ENCODE measurements around the gene RBM33. TPM values are rescaled to one million over a fixed set of nuclear protein-coding genes. Genes with fewer than 3 reads are reported as not detected.

Gene RBM33
- total RNA-seq, 4 donors from 2014 or later: 27.0 to 34.5 (median 32.6) TPM

GRCh38 chr7:155706376-155706775 is 61.9 kb downstream of the RBM33 start:
- WGBS: 90% methylated on average over 10 of the region's 10 CpGs
- intact Hi-C loops (cut with DNase I): no loop called here

DNA sequence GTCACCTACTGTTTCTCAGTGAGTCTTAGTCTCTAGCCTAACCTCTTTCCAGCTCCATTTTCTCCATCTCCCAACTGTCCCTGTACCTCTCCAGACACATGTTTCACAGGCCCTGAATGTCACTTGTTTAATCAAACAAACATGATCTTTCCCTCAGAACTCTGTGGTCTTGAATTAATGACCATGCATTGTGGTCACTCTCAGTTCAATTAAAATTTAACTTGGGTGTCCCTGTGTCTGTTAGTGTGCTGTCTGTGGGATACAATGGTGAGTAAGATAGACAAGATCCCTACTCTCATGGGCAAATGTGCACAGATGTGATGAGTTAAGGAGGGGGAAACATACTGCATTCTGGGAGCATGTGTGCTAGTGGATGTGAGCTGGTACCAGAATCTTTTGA is 65.0 kb downstream of the RBM33 start:
- intact Hi-C loops (cut with DNase I): no loop called here
- H3K27ac ChIP-seq (replicated peaks in 1 of 4): no peak overlapping the region
- no peak overlapping the region for H3K4me3 ChIP-seq
- DNase-seq (ENCODE audit: extremely low spot score): no peak
- H3K36me3 ChIP-seq: peaks cover 21 to 94% (median 71%) of the 10 kb centered on the region in 4 donors
- TF ChIP-seq CTCF (IDR thresholded peaks at IDR 0.05) (no peak), POLR2AphosphoS5 (IDR thresholded peaks at IDR 0.05) (no peak)
- H3K4me1 ChIP-seq: peaks cover 0 to 14% (median 3%) of the 10 kb centered on the region in 4 donors
- no peaks in the 10 kb centered on the region for H3K9me3 ChIP-seq
- no peaks in the 10 kb centered on the region for H3K27me3 ChIP-seq

More at GRCh38 chr7:155706376-155706775, 61.9 kb downstream of the RBM33 start:
- no peak for DNase-seq (ENCODE audit: extremely low spot score)
- no peaks in the 10 kb centered on the region for H3K27me3 ChIP-seq
- peaks cover 29 to 96% (median 70%) of the 10 kb centered on the region in 4 donors for H3K36me3 ChIP-seq
- no peak overlapping the region for H3K4me3 ChIP-seq
- no peaks in the 10 kb centered on the region for H3K9me3 ChIP-seq
- no peaks in the 10 kb centered on the region for H3K4me1 ChIP-seq
- TF ChIP-seq POLR2AphosphoS5 (IDR thresholded peaks at IDR 0.05): no peak
- TF ChIP-seq EP300 (IDR thresholded peaks at IDR 0.05): no peak
- TF ChIP-seq CTCF (IDR thresholded peaks at IDR 0.05): no peak
- no peak for TF ChIP-seq POLR2A (IDR thresholded peaks at IDR 0.05; ENCODE audit: low read depth)
- no peak overlapping the region for H3K27ac ChIP-seq (replicated peaks in 1 of 4)

DNA sequence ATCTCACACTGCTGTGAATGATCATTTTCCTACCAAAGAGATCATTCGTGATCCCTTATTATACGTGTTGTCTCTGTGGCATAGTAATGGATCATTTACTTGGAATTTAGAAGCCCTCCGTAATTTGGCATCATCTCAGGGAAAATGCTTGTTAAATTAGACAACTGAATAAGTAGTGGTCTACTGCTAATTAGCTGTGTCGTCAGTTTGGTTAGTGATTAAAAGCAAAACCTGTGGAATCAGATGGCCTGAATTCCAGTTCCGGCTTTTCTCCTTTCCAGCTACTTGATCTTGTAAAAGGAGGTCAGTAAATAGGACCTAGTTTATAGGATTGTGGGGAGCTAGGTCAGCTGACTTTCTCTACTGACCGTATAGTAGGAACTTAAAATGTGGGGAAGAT is 65.6 kb downstream of the RBM33 start:
- H3K4me3 ChIP-seq: no peak overlapping the region
- TF ChIP-seq POLR2A (IDR thresholded peaks at IDR 0.05; ENCODE audit: low read depth): no peak
- no peak for TF ChIP-seq POLR2AphosphoS5 (IDR thresholded peaks at IDR 0.05)
- no peak for TF ChIP-seq EP300 (IDR thresholded peaks at IDR 0.05)
- no peak for TF ChIP-seq CTCF (IDR thresholded peaks at IDR 0.05)
- H3K27ac ChIP-seq (replicated peaks in 1 of 4): no peak overlapping the region
- WGBS: 86% methylated on average over 6 of the region's 6 CpGs
- intact Hi-C loops (cut with DNase I): no loop called here
- H3K36me3 ChIP-seq: peaks cover 21 to 96% (median 76%) of the 10 kb centered on the region in 4 donors
- no peaks in the 10 kb centered on the region for H3K9me3 ChIP-seq
- no peaks in the 10 kb centered on the region for H3K27me3 ChIP-seq
- H3K4me1 ChIP-seq: peaks cover 0 to 14% (median 3%) of the 10 kb centered on the region in 4 donors
- no peak for DNase-seq (ENCODE audit: extremely low spot score)

GRCh38 chr7:155710530-155710929 is 66.1 kb downstream of the RBM33 start:
- Histone ChIP-seq H3K9me3 (no peaks in the 10 kb centered on the region), H3K4me1 (peaks cover 0 to 15% (median 6%) of the 10 kb centered on the region in 4 donors), H3K36me3 (peaks cover 21 to 97% (median 78%) of the 10 kb centered on the region in 4 donors), H3K4me3 (no peak overlapping the region), H3K27me3 (no peaks in the 10 kb centered on the region), H3K27ac (replicated peaks in 1 of 4) (no peak overlapping the region)
- intact Hi-C loops (cut with DNase I): no loop called here
- no peak for DNase-seq (ENCODE audit: extremely low spot score)
- TF ChIP-seq POLR2AphosphoS5 (IDR thresholded peaks at IDR 0.05) (no peak), EP300 (IDR thresholded peaks at IDR 0.05) (no peak), CTCF (IDR thresholded peaks at IDR 0.05) (no peak)
- 94% methylated on average over 1 of the region's 1 CpG for WGBS

GRCh38 chr7:155711081-155711480 is 66.6 kb downstream of the RBM33 start:
- no peak overlapping the region for H3K27ac ChIP-seq (replicated peaks in 1 of 4)
- intact Hi-C loops (cut with DNase I): no loop called here
- no peak for DNase-seq (ENCODE audit: extremely low spot score)
- no peaks in the 10 kb centered on the region for H3K27me3 ChIP-seq
- WGBS: 95% methylated on average over 16 of the region's 16 CpGs
- H3K36me3 ChIP-seq: peaks cover 21 to 93% (median 76%) of the 10 kb centered on the region in 4 donors
- H3K4me3 ChIP-seq: no peak overlapping the region
- TF ChIP-seq EP300 (IDR thresholded peaks at IDR 0.05) (no peak), CTCF (IDR thresholded peaks at IDR 0.05) (no peak), POLR2AphosphoS5 (IDR thresholded peaks at IDR 0.05) (no peak), POLR2A (IDR thresholded peaks at IDR 0.05; ENCODE audit: low read depth) (no peak)
- no peaks in the 10 kb centered on the region for H3K9me3 ChIP-seq
- peaks cover 0 to 17% (median 6%) of the 10 kb centered on the region in 4 donors for H3K4me1 ChIP-seq

Data from esophagus muscularis mucosa (tissue), 4 donors.